Measurements from ENCODE around the gene KCNIP4. TPM values are rescaled to one million over a fixed set of nuclear protein-coding genes. Genes with fewer than 3 reads are reported as not detected.

The KCNIP4 gene
- total and polyA plus RNA-seq, 9 of the 15 experiments (the other 6 are each of a cell fraction or from before 2014, with no cell fraction given), result 0.25 to 0.41 TPM; not detected in 7

GRCh38 chr4:21592970-21593670, 355.5 kb downstream of the KCNIP4 start:
- H3K4me3 ChIP-seq, result no peak overlapping the region
- WGBS (ENCODE audit: insufficient coverage, low coverage, missing lambda C conversion rate), result 2% methylated on average over 7 of the region's 8 CpGs
- H3K27me3 ChIP-seq (ENCODE audit: control insufficient read depth in 2 of 2, insufficient read depth in 2 of 2, low read length in 2 of 2), result no peaks in the 10 kb centered on the region
- H3K9me1 ChIP-seq (ENCODE audit: control insufficient read depth, insufficient read depth, low read length), result no peaks in the 10 kb centered on the region
- H3K27ac ChIP-seq (ENCODE audit: extremely low read depth, low read depth, low read length), result no peak overlapping the region
- no TSS peak for BruUV-seq (replicated peaks)
- no peak for FAIRE-seq
- no peak overlapping the region for H2AFZ ChIP-seq (ENCODE audit: low read depth, low read length)
- no peaks in the 10 kb centered on the region for H3K9me3 ChIP-seq (replicated peaks; ENCODE audit: control insufficient read depth, insufficient read depth, low read depth, low read length)
- DNase-seq (ENCODE audit: extremely low read depth in 1 of 4, low spot score in 3 of 4), result no peak
- no peaks in the 10 kb centered on the region for H4K20me1 ChIP-seq (replicated peaks; ENCODE audit: control insufficient read depth, insufficient read depth, low read length)
- intact Hi-C loops (cut with micrococcal nuclease) (no loop called here), in situ Hi-C loops (cut with MboI) (no loop called here)
- H3K9ac ChIP-seq (ENCODE audit: insufficient read depth in 1 of 2, low read depth in 2 of 2, low read length in 2 of 2), result no peak overlapping the region
- ChIA-PET POLR2A (no interaction called here), CTCF (ENCODE audit: low intra/inter-chr PET ratio) (no interaction called here)
- no peaks in the 10 kb centered on the region for H3K4me1 ChIP-seq (replicated peaks in 1 of 2; ENCODE audit: control insufficient read depth in 2 of 2, insufficient read depth in 2 of 2, low read length in 2 of 2)
- H3K79me2 ChIP-seq (ENCODE audit: control insufficient read depth, insufficient read depth, low read length), result no peaks in the 10 kb centered on the region
- no peak for ATAC-seq
- no peaks in the 10 kb centered on the region for H3K36me3 ChIP-seq (ENCODE audit: control insufficient read depth, insufficient read depth, low read length)
- no peak overlapping the region for H3K4me2 ChIP-seq (ENCODE audit: insufficient read depth, low read length)
- TF ChIP-seq ZNF561 (CRISPR knock-in tag; conservative IDR thresholded peaks at IDR 0.05), result no peak
- no peak for TF ChIP-seq GABPB2 (CRISPR knock-in tag; conservative IDR thresholded peaks at IDR 0.05)
- no peak for TF ChIP-seq TCF7 (IDR thresholded peaks at IDR 0.05; ENCODE audit: borderline replicate concordance)
- TF ChIP-seq GTF2B (IDR thresholded peaks at IDR 0.05; ENCODE audit: extremely low read depth, insufficient read length), result no peak
- TF ChIP-seq IRF2 (CRISPR knock-in tag; IDR thresholded peaks at IDR 0.05), result no peak
- no peak for TF ChIP-seq ZBTB12 (CRISPR knock-in tag; IDR thresholded peaks at IDR 0.05)
- no peak for TF ChIP-seq HDAC1 (IDR thresholded peaks at IDR 0.05)
- TF ChIP-seq DDX20 (tag; IDR thresholded peaks at IDR 0.05; ENCODE audit: low read depth), result no peak
- TF ChIP-seq ZNF354B (CRISPR knock-in tag; IDR thresholded peaks at IDR 0.05), result no peak
- TF ChIP-seq KDM1A (IDR thresholded peaks at IDR 0.05), result no peak
- TF ChIP-seq EGR1 (conservative IDR thresholded peaks at IDR 0.05), result no peak
- TF ChIP-seq E4F1 (CRISPR knock-in tag; IDR thresholded peaks at IDR 0.05; ENCODE audit: borderline replicate concordance), result no peak
- TF ChIP-seq RNF219 (CRISPR knock-in tag; IDR thresholded peaks at IDR 0.05), result no peak
- TF ChIP-seq RFX5 (IDR thresholded peaks at IDR 0.05; ENCODE audit: low read depth, low read length), result no peak
- TF ChIP-seq ZNF140 (CRISPR knock-in tag; IDR thresholded peaks at IDR 0.05), result no peak
- no peak for TF ChIP-seq NFE2 (IDR thresholded peaks at IDR 0.05; ENCODE audit: low read depth)
- no peak for TF ChIP-seq PURB (CRISPR knock-in tag; IDR thresholded peaks at IDR 0.05; ENCODE audit: low read depth)
